ENCODE measurements around the gene SLC10A7. TPM values are rescaled to one million over a fixed set of nuclear protein-coding genes. Genes with fewer than 3 reads are reported as not detected.
"Not testable (repeated sequence)": the region's sequence is repeated elsewhere in the genome, so short reads cannot be mapped to it uniquely, and the experiment has no call there.

The SLC10A7 gene
- total and polyA plus RNA-seq, 2 experiments from 2014 or later = 1.9 to 2.9 TPM

GRCh38 chr4:146371812-146372211 lies 149.9 kb downstream of the SLC10A7 start:
- Histone ChIP-seq H3K4me1 (ENCODE audit: low read depth) (peaks cover 22% of the 10 kb centered on the region), H3K27ac (no peak overlapping the region), H3K36me3 (no peaks in the 10 kb centered on the region), H3K9me3 (ENCODE audit: low read depth) (no peaks in the 10 kb centered on the region), H3K27me3 (no peaks in the 10 kb centered on the region), H3K4me3 (no peak overlapping the region)
- peak in 1 of 2 donors; percentile 9 for DNase-seq (ENCODE audit: low read depth in 1 of 2, low spot score in 1 of 2)
- no peak for TF ChIP-seq CTCF (IDR thresholded peaks at IDR 0.05; ENCODE audit: low read depth, low read length)

GRCh38 chr4:146370841-146371240 lies 150.9 kb downstream of the SLC10A7 start:
- no peaks in the 10 kb centered on the region for H3K9me3 ChIP-seq (ENCODE audit: low read depth)
- no peaks in the 10 kb centered on the region for H3K36me3 ChIP-seq
- no peak for TF ChIP-seq CTCF (IDR thresholded peaks at IDR 0.05; ENCODE audit: low read depth, low read length)
- no peak overlapping the region for H3K4me3 ChIP-seq
- DNase-seq (ENCODE audit: low read depth in 1 of 2, low spot score in 1 of 2) = peak in 1 of 2 donors; percentile 13
- H3K4me1 ChIP-seq (ENCODE audit: low read depth) = peaks cover 22% of the 10 kb centered on the region
- no peak overlapping the region for H3K27ac ChIP-seq
- H3K27me3 ChIP-seq = no peaks in the 10 kb centered on the region

GRCh38 chr4:146369446-146369845 lies 152.3 kb downstream of the SLC10A7 start:
- no peak for TF ChIP-seq CTCF (IDR thresholded peaks at IDR 0.05; ENCODE audit: low read depth, low read length)
- H3K27me3 ChIP-seq = no peaks in the 10 kb centered on the region
- H3K27ac ChIP-seq = no peak overlapping the region
- no peaks in the 10 kb centered on the region for H3K36me3 ChIP-seq
- no peak overlapping the region for H3K4me3 ChIP-seq
- no peak for DNase-seq (ENCODE audit: low read depth in 1 of 2, low spot score in 1 of 2)
- H3K4me1 ChIP-seq (ENCODE audit: low read depth) = peaks cover 22% of the 10 kb centered on the region
- no peaks in the 10 kb centered on the region for H3K9me3 ChIP-seq (ENCODE audit: low read depth)

- H3K4me3 ChIP-seq = no peak overlapping the region
- peak; percentile 73 to 82 for DNase-seq (ENCODE audit: low read depth in 1 of 2, low spot score in 1 of 2)
- H3K9me3 ChIP-seq (ENCODE audit: low read depth) = no peaks in the 10 kb centered on the region
- H3K27me3 ChIP-seq = no peaks in the 10 kb centered on the region
- peaks cover 22% of the 10 kb centered on the region for H3K4me1 ChIP-seq (ENCODE audit: low read depth)
- H3K36me3 ChIP-seq = no peaks in the 10 kb centered on the region
- TF ChIP-seq CTCF (IDR thresholded peaks at IDR 0.05; ENCODE audit: low read depth, low read length) = no peak
- no peak overlapping the region for H3K27ac ChIP-seq
Observed at GRCh38 chr4:146368209-146368608, 153.5 kb downstream of the SLC10A7 start.

GRCh38 chr4:146367347-146367746 lies 154.4 kb downstream of the SLC10A7 start:
- Histone ChIP-seq H3K36me3 (no peaks in the 10 kb centered on the region), H3K4me1 (ENCODE audit: low read depth) (peaks cover 22% of the 10 kb centered on the region), H3K9me3 (ENCODE audit: low read depth) (no peaks in the 10 kb centered on the region), H3K4me3 (no peak overlapping the region), H3K27ac (no peak overlapping the region), H3K27me3 (no peaks in the 10 kb centered on the region)
- no peak for DNase-seq (ENCODE audit: low read depth in 1 of 2, low spot score in 1 of 2)
- TF ChIP-seq CTCF (IDR thresholded peaks at IDR 0.05; ENCODE audit: low read depth, low read length) = no peak

- no peaks in the 10 kb centered on the region for H3K27me3 ChIP-seq
- H3K4me3 ChIP-seq = no peak overlapping the region
- H3K9me3 ChIP-seq (ENCODE audit: low read depth) = no peaks in the 10 kb centered on the region
- no peak for TF ChIP-seq CTCF (IDR thresholded peaks at IDR 0.05; ENCODE audit: low read depth, low read length)
- no peak for DNase-seq (ENCODE audit: low read depth in 1 of 2, low spot score in 1 of 2)
- no peaks in the 10 kb centered on the region for H3K4me1 ChIP-seq (ENCODE audit: low read depth)
- no peaks in the 10 kb centered on the region for H3K36me3 ChIP-seq
- no peak overlapping the region for H3K27ac ChIP-seq
Observed at GRCh38 chr4:146359771-146360170, 162.0 kb downstream of the SLC10A7 start.

- not testable (repeated sequence) for H3K27me3 ChIP-seq
Observed at GRCh38 chr4:146350114-146350513, 171.6 kb downstream of the SLC10A7 start.

More at GRCh38 chr4:146350114-146350513, 171.6 kb downstream of the SLC10A7 start:
- not testable (repeated sequence) for H3K27ac ChIP-seq; H3K9me3 ChIP-seq (ENCODE audit: low read depth); H3K4me1 ChIP-seq (ENCODE audit: low read depth); H3K4me3 ChIP-seq; DNase-seq (ENCODE audit: low read depth in 1 of 2, low spot score in 1 of 2); H3K36me3 ChIP-seq

Measured in cardiac muscle cell (in vitro differentiated cells and primary cell).